Stimulated activated naive B cell treated with anti-CD40 and anti-IgM and Interleukin-4, amounts not matched to agents 10 μg/mL and 1 μg/mL and 100 μg/mL, for 72 hours (primary cell): ENCODE measurements around the gene GOLGA8J.
"Not testable (repeated sequence)": the region's sequence is repeated elsewhere in the genome, so short reads cannot be mapped to it uniquely, and the experiment has no call there.

Experiments used
- ATAC-seq, 2 donors: fragments of 150-1000 bp; cut with Tn5 transposase; replicated peaks; 2 replicates each; pipeline ENCODE4 v1.10.0; 2021; ENCODE audit warnings: moderate library complexity in 1 of 2
- DNase-seq: peaks from one replicate; pipeline ENCODE4 v3.0.0; 2021
- H3K27ac Mint-ChIP-seq: one replicate; pipeline ENCODE4 v1.8.0; 2022; ENCODE audit warnings: mild to moderate bottlenecking, mixed read lengths
- H3K27me3 Mint-ChIP-seq, 2 donors: one replicate each; pipeline ENCODE4 v1.8.0; 2022; ENCODE audit warnings: mixed read lengths in 2 of 2
- H3K36me3 Mint-ChIP-seq, 2 donors: one replicate each; pipeline ENCODE4 v1.8.0; 2022; ENCODE audit warnings: mixed read lengths in 2 of 2, mild to moderate bottlenecking in 1 of 2
- H3K4me1 Mint-ChIP-seq, 2 donors: one replicate each; pipeline ENCODE4 v1.8.0; 2022; ENCODE audit warnings: mixed read lengths in 2 of 2, mild to moderate bottlenecking in 1 of 2
- H3K4me3 Mint-ChIP-seq, 2 donors: one replicate each; pipeline ENCODE4 v1.8.0; 2022; ENCODE audit warnings: mild to moderate bottlenecking in 2 of 2, mixed read lengths in 2 of 2, moderate library complexity in 1 of 2
- H3K9me3 Mint-ChIP-seq, 2 donors: one replicate each; pipeline ENCODE4 v1.8.0; 2022; ENCODE audit warnings: mixed read lengths in 2 of 2, mild to moderate bottlenecking in 1 of 2

The GOLGA8J gene

DNA sequence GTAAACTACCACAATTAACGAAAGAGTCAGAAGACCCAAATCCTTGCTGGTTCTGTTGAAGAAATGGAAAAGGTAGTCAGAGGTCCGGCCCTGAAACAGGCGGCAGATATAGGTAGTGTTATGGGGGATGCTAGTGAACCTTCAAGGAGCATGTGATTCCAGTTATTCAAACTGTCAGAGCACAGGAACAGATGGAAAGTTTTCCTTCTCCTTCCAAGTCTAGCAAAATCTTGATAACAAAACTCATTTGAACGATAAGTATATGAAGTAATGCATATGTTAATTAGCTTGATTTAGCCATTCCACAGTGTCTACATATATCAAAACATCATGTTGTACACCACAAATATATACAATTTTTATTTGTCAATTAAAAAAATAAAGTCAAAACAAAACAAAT lies 26.6 kb upstream of the GOLGA8J start:
- Mint-ChIP-seq H3K4me3 (no peak overlapping the region), H3K27ac (no peak overlapping the region), H3K27me3 (peaks cover 5 to 9% of the 10 kb centered on the region in 2 donors), H3K36me3 (peaks cover 0 to 3% of the 10 kb centered on the region in 2 donors), H3K9me3 (peaks cover 3 to 12% of the 10 kb centered on the region in 2 donors), H3K4me1 (no peaks in the 10 kb centered on the region)
- ATAC-seq = no peak
- DNase-seq = no peak

DNA sequence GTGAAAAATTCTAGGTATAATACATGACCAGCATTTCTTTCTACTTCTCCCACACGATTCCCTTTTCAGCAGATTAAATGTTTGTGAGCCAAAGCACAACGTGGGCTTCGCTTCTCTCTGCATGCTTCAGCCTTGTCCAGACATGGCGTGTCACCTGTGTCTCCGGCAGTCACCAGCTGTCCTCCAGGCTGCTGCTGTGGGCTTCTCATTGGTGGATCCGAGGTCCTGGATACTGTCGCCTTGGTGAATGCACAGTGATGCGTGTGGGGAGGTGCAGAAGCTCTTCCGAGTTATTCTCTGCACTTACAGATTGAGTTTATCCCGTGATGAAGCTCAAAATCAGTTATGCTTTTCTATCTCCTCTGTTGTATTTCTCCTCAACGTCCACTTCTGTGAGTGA lies 23.0 kb upstream of the GOLGA8J start:
- no peaks in the 10 kb centered on the region for H3K4me1 Mint-ChIP-seq
- H3K4me3 Mint-ChIP-seq = no peak overlapping the region
- DNase-seq (no peak), ATAC-seq (no peak)
- no peaks in the 10 kb centered on the region for H3K27me3 Mint-ChIP-seq
- H3K36me3 Mint-ChIP-seq = peaks cover 0 to 3% of the 10 kb centered on the region in 2 donors
- peaks cover 3 to 4% of the 10 kb centered on the region in 2 donors for H3K9me3 Mint-ChIP-seq
- H3K27ac Mint-ChIP-seq = no peak overlapping the region

DNA sequence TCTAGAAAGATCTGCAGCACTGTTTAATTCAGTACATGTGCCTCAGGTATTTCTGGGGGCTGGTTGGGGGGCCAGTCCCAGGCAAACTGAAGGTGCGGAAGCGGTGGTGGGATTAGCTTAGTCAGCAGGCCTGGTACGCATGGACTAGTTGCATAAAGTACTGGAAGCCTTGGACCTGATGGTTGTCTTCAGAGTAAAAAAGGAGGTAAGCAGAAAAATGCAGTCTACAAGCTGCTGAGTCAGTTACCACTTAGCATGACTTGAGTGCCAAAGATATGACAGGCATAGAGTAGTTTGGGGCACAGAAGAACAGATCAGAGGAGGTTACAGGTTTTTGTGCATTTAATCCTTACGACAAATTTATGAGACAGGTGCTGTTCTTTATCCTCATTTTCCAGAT lies 19.9 kb upstream of the GOLGA8J start:
- no peaks in the 10 kb centered on the region for H3K36me3 Mint-ChIP-seq
- peaks cover 1 to 4% of the 10 kb centered on the region in 2 donors for H3K9me3 Mint-ChIP-seq
- no peak overlapping the region for H3K27ac Mint-ChIP-seq
- no peaks in the 10 kb centered on the region for H3K4me1 Mint-ChIP-seq
- no peaks in the 10 kb centered on the region for H3K27me3 Mint-ChIP-seq
- DNase-seq = no peak
- no peak for ATAC-seq
- H3K4me3 Mint-ChIP-seq = no peak overlapping the region

GRCh38 chr15:30063835-30064546 lies 18.8 kb upstream of the GOLGA8J start:
- H3K4me3 Mint-ChIP-seq = no peak overlapping the region
- ATAC-seq = no peak
- peaks cover 5% of the 10 kb centered on the region in 2 donors for H3K27me3 Mint-ChIP-seq
- H3K4me1 Mint-ChIP-seq = no peaks in the 10 kb centered on the region
- H3K36me3 Mint-ChIP-seq = peaks cover 0 to 5% of the 10 kb centered on the region in 2 donors
- H3K27ac Mint-ChIP-seq = no peak overlapping the region
- no peak for DNase-seq
- H3K9me3 Mint-ChIP-seq = peaks cover 9% of the 10 kb centered on the region in 2 donors

GRCh38 chr15:30065025-30065801 lies 17.5 kb upstream of the GOLGA8J start:
- Mint-ChIP-seq H3K27me3 (peaks cover 5% of the 10 kb centered on the region in 2 donors), H3K4me1 (no peaks in the 10 kb centered on the region), H3K27ac (no peak overlapping the region), H3K4me3 (no peak overlapping the region), H3K36me3 (peaks cover 0 to 5% of the 10 kb centered on the region in 2 donors), H3K9me3 (peaks cover 9% of the 10 kb centered on the region in 2 donors)
- ATAC-seq (no peak), DNase-seq (no peak)

DNA sequence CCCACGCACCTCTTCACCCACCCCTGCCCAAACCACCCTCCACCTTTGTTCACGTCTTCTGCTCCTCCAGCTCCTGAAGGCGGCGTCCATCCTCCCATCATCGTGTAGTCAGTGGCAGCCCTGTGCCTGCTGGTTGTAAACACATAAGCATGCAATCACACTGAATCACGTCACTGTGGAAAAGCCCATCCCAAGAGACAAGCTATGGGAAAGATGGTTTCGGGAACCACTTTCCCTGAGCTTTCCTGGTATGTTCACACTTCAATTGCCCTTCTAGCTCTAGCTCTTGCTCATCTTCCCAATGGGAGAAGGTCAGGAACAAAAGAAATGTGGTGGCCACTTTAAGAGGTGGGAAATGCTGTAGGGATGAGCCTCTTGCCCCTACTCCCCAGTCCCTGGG lies 14.4 kb upstream of the GOLGA8J start:
- Mint-ChIP-seq H3K36me3 (peaks cover 0 to 5% of the 10 kb centered on the region in 2 donors), H3K4me1 (no peaks in the 10 kb centered on the region), H3K27me3 (peaks cover 5% of the 10 kb centered on the region in 2 donors), H3K4me3 (no peak overlapping the region), H3K9me3 (peaks cover 9% of the 10 kb centered on the region in 2 donors), H3K27ac (no peak overlapping the region)
- ATAC-seq (no peak), DNase-seq (no peak)

DNA sequence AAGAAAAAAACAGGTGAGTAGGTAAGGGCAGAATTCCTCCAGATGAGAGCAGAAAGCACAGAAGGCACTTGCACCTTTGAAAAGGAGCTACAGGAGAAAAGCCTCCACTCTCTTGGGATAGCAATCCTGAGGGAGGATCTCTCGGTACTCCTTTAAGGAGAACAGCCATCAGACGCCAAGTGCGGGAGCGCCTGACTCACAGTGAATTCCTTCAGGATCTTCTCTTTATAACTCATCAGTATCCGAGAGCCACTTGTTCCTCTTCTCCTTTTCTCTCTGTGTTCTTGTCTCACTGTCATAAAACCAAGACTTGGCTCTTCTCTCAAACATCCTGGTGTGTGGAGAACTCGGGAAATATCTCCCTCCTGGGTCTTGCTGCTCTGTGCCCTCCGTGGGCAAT lies 10.1 kb upstream of the GOLGA8J start:
- Mint-ChIP-seq H3K27me3 (peaks cover 11 to 16% of the 10 kb centered on the region in 2 donors), H3K4me3 (no peak overlapping the region), H3K9me3 (peaks cover 8 to 9% of the 10 kb centered on the region in 2 donors), H3K36me3 (peaks cover 0 to 5% of the 10 kb centered on the region in 2 donors), H3K27ac (no peak overlapping the region), H3K4me1 (no peaks in the 10 kb centered on the region)
- ATAC-seq (no peak), DNase-seq (no peak)

DNA sequence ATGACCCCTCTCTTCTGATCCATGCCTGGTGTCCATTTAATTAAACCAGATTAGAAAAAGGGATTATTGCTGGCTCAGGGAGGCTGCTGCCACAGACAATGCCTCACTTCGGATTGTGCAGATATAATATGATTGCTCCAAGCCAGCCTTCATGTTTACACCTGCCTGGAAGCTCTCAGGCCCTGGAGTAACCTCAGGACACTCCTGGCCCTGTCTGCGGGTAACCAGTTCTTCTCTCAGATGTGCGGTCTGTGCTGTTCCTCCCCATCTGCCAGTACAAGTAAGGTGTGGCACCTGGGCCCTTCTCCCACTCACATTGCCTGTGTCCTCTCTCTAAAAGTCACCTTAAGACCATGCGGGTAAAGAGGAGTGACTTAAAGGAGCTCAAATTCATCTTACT lies 8.8 kb upstream of the GOLGA8J start:
- Mint-ChIP-seq H3K4me1 (no peaks in the 10 kb centered on the region), H3K27me3 (peaks cover 6 to 12% of the 10 kb centered on the region in 2 donors), H3K4me3 (no peak overlapping the region), H3K36me3 (no peaks in the 10 kb centered on the region), H3K27ac (no peak overlapping the region), H3K9me3 (no peaks in the 10 kb centered on the region)
- DNase-seq (no peak), ATAC-seq (no peak)

- not testable (repeated sequence) for H3K36me3 Mint-ChIP-seq, H3K27ac Mint-ChIP-seq, ATAC-seq, H3K4me3 Mint-ChIP-seq, H3K27me3 Mint-ChIP-seq, H3K9me3 Mint-ChIP-seq, DNase-seq, H3K4me1 Mint-ChIP-seq
These were observed 1.9 kb upstream of the GOLGA8J start for GRCh38 chr15:30080816-30081215.

DNA sequence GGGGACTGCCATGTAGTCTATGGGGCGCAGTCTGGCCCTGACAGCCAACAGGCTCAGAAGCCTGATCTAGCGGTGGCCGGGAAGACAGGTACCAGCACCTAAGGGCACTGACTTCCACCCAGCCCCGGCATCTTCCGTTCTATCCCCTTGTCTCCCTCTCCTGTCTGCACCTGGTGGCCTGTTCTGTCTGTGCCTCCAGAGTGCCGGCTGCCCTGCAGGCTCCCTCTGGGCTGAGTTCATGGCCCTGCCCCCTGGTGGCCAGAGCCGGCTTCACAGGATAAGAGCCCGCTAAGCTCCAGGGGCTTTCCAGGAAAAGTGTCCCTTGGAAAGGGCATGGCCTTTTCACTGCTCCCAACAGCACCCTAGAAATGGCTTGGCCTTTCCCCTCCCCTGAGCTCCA lies 15.1 kb downstream of the GOLGA8J start:
- H3K9me3 Mint-ChIP-seq, DNase-seq, H3K27ac Mint-ChIP-seq, H3K27me3 Mint-ChIP-seq, H3K4me1 Mint-ChIP-seq, H3K4me3 Mint-ChIP-seq, H3K36me3 Mint-ChIP-seq: not testable (repeated sequence)
- peak; percentile 82 to 85 for ATAC-seq

GRCh38 chr15:30102890-30103289 lies 20.1 kb downstream of the GOLGA8J start:
- H3K4me1 Mint-ChIP-seq, H3K9me3 Mint-ChIP-seq, ATAC-seq, H3K4me3 Mint-ChIP-seq, DNase-seq, H3K27ac Mint-ChIP-seq, H3K27me3 Mint-ChIP-seq, H3K36me3 Mint-ChIP-seq: not testable (repeated sequence)

DNA sequence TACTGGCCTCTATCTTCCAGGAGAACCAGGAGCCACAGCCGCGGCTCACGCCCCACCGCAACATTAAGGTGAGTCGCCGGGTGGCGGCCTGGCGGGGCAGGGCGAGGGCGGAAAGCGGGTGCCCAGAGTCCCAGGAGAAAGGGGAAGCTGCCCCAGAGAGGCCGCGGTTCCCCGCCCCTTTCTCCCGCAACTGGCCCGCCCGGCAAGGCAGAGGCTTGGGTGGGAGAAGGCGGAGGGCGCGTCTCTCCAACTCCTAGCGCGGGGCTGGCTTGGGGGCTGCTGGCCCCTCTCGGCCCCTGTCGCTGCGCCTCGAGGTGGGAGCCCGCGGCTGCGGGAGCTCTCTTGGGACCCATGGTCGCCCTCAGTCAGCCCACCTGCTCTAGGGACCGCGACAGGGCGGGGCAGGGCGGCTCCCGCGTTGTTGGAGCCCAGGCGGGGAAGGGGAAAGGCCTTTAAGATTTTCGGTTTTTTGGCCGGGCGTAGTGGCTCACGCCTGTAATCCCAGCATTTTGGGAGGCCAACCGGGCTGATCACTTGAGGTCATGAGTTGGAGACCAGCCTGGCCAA lies 21.3 kb downstream of the GOLGA8J start:
- not testable (repeated sequence) for H3K9me3 Mint-ChIP-seq, H3K27me3 Mint-ChIP-seq, H3K4me3 Mint-ChIP-seq, H3K4me1 Mint-ChIP-seq, H3K36me3 Mint-ChIP-seq, H3K27ac Mint-ChIP-seq, DNase-seq
- ATAC-seq = peak; percentile 78 to 80

- not testable (repeated sequence) for H3K27me3 Mint-ChIP-seq, DNase-seq, H3K36me3 Mint-ChIP-seq, H3K4me3 Mint-ChIP-seq, H3K4me1 Mint-ChIP-seq, H3K9me3 Mint-ChIP-seq, H3K27ac Mint-ChIP-seq
- ATAC-seq = peak; percentile 62 to 89
These were observed 27.8 kb downstream of the GOLGA8J start for GRCh38 chr15:30110591-30110990.

DNA sequence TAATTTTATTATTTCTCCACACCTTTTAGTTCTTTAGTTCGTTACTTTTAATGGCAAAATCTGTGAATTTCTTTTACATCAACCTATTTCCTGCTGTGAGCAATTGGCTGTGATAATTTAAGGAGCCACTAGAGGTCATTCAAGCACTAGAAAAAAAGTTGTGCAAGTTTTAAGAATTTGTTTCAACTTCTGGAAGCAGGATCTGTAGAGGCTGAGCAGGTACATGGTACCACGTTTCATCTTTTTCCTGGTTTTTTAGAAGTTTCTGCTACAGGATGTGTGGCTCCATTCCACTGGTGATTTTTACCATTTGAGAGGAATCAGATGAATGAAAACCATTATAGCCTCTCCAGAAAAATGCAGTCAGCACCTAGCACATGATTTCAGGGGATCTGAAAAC lies 47.3 kb downstream of the GOLGA8J start:
- not testable (repeated sequence) for H3K27me3 Mint-ChIP-seq, ATAC-seq, H3K4me3 Mint-ChIP-seq, H3K4me1 Mint-ChIP-seq, H3K9me3 Mint-ChIP-seq, H3K27ac Mint-ChIP-seq, H3K36me3 Mint-ChIP-seq, DNase-seq

DNA sequence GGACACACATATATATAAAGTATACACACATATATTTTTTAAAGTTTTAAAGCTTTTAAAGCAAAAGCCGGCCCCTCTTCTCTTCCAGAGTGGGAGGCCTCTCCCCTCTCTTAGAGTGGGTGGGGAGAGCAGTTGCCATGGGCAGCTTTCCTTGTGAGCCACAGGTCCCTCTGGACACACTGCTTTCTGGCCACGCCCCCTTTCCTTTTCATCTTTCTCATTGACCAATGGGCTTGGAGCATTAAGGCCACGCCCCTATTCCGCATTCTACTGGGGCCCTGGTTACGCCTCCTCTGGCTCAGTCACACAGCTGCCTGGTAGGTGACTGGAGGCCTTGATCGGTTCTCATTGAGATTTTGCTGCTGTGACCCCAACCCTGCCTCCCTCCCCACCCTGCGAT lies 52.0 kb downstream of the GOLGA8J start, which contains the start of gene GOLGA8T:
GOLGA8T (plus strand) TSS at position 301 of the 400 bp plus-strand sequence; CDS start at position 399, 98 bp downstream.
- H3K36me3 Mint-ChIP-seq, H3K4me3 Mint-ChIP-seq, H3K9me3 Mint-ChIP-seq, DNase-seq, H3K27ac Mint-ChIP-seq, H3K27me3 Mint-ChIP-seq, H3K4me1 Mint-ChIP-seq, ATAC-seq: not testable (repeated sequence)
